ENCODE measurements around the gene PRC1.

Gene PRC1

DNA sequence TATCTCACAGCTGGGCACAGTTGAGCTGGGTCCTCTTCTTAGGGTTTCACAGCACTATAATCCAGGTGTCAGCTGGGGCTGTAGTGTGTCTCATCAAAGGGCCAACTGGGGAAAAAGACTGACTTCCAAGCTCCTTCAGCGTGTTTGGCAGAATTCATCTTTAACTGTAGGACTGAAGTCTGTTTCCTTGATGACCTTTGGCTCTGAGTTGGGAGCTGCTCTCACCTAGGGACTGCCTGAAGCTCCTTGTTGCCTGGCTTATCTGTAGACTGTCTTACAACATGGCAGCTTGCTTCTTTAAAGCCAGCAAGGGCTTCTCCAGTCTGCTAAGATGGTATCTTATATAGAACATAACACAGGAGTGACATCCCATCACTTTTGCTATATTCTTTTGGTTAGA is 33.3 kb upstream of the PRC1 start:
- Histone ChIP-seq H4K20me1 (ENCODE audit: insufficient read depth, low read length) (no peaks in the 10 kb centered on the region), H3F3A (ENCODE audit: insufficient read depth, low read length) (no peaks in the 10 kb centered on the region)
- TF ChIP-seq, protein P1, sequence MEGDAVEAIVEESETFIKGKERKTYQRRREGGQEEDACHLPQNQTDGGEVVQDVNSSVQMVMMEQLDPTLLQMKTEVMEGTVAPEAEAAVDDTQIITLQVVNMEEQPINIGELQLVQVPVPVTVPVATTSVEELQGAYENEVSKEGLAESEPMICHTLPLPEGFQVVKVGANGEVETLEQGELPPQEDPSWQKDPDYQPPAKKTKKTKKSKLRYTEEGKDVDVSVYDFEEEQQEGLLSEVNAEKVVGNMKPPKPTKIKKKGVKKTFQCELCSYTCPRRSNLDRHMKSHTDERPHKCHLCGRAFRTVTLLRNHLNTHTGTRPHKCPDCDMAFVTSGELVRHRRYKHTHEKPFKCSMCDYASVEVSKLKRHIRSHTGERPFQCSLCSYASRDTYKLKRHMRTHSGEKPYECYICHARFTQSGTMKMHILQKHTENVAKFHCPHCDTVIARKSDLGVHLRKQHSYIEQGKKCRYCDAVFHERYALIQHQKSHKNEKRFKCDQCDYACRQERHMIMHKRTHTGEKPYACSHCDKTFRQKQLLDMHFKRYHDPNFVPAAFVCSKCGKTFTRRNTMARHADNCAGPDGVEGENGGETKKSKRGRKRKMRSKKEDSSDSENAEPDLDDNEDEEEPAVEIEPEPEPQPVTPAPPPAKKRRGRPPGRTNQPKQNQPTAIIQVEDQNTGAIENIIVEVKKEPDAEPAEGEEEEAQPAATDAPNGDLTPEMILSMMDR (IDR thresholded peaks at IDR 0.05; ENCODE audit: low read length) = no peak
- no peak for TF ChIP-seq EZH2 (IDR thresholded peaks at IDR 0.05; ENCODE audit: borderline replicate concordance, low read length)

DNA sequence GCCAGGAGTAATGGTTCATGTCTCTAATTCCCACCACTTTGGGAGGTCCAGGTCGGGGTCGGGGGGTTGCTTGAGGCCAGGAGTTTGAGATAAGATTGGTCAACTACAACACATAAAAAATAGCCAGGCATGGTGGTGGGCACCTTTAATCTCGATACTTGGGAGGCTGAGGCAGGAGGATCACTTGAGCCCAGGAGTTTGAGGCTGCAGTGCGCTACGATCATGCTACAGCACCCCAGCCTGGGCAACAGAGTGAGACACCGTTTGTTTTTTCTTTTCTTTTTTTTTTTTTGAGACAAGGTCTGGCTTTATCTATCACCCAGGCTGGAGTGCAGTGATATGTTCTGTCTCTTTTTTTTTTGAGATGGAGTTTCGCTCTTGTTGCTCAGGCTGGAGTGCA is 29.4 kb upstream of the PRC1 start:
- TF ChIP-seq, protein P1 (IDR thresholded peaks at IDR 0.05; ENCODE audit: low read length) = no peak
- no peak for TF ChIP-seq EZH2 (IDR thresholded peaks at IDR 0.05; ENCODE audit: borderline replicate concordance, low read length)

More for the DNA sequence above, 33.3 kb upstream of the PRC1 start:
- Histone ChIP-seq H3K27ac (ENCODE audit: low read depth, low read length, poor library complexity, severe bottlenecking) (no peak overlapping the region), H3K9ac (ENCODE audit: low read length) (no peak overlapping the region), H3K9me3 (ENCODE audit: low read length) (no peaks in the 10 kb centered on the region), H3K4me1 (ENCODE audit: insufficient read depth, low read length, severe bottlenecking) (peaks cover 5% of the 10 kb centered on the region), H3K9me2 (ENCODE audit: low read depth, low read length) (no peaks in the 10 kb centered on the region), H3K79me2 (ENCODE audit: insufficient read depth, low read length) (no peaks in the 10 kb centered on the region), H3K36me3 (ENCODE audit: insufficient read depth, low read length) (no peaks in the 10 kb centered on the region), H3K27me3 (ENCODE audit: insufficient read depth, low read length) (no peaks in the 10 kb centered on the region), H3K4me2 (ENCODE audit: low read length) (no peak overlapping the region), H2AFZ (ENCODE audit: low read length) (no peak overlapping the region), H3K4me3 (ENCODE audit: low read depth, low read length, poor library complexity, severe bottlenecking) (no peak overlapping the region)

DNA sequence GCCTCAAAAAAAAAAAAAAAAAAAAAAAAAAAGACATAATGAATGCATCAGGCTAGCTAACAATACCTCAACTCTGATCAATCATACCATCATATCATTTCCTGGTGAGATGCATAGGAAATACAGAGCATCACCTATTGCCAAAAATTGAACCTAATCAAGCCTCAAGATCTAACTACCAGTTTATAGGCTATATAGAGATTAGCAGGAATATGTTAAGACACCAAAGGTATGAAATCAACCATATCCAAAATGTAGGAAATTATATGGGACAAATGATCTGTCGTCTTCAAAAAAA is 28.4 kb upstream of the PRC1 start:
- H3K9me3 ChIP-seq (ENCODE audit: low read length) = no peaks in the 10 kb centered on the region
- H3K79me2 ChIP-seq (ENCODE audit: insufficient read depth, low read length) = no peaks in the 10 kb centered on the region
- H3K4me2 ChIP-seq (ENCODE audit: low read length) = peak overlapping the region; percentile 99
- no peaks in the 10 kb centered on the region for H3K27me3 ChIP-seq (ENCODE audit: insufficient read depth, low read length)
- peak overlapping the region; percentile 84 for H3K4me3 ChIP-seq (ENCODE audit: low read depth, low read length, poor library complexity, severe bottlenecking)
- peaks cover 23% of the 10 kb centered on the region for H3K4me1 ChIP-seq (ENCODE audit: insufficient read depth, low read length, severe bottlenecking)
- no peaks in the 10 kb centered on the region for H4K20me1 ChIP-seq (ENCODE audit: insufficient read depth, low read length)
- H3F3A ChIP-seq (ENCODE audit: insufficient read depth, low read length) = no peaks in the 10 kb centered on the region
- peak overlapping the region; percentile 17 for H2AFZ ChIP-seq (ENCODE audit: low read length)
- no peak overlapping the region for H3K27ac ChIP-seq (ENCODE audit: low read depth, low read length, poor library complexity, severe bottlenecking)
- TF ChIP-seq, protein P1 (IDR thresholded peaks at IDR 0.05; ENCODE audit: low read length) = no peak
- no peak for TF ChIP-seq EZH2 (IDR thresholded peaks at IDR 0.05; ENCODE audit: borderline replicate concordance, low read length)
- H3K9me2 ChIP-seq (ENCODE audit: low read depth, low read length) = no peaks in the 10 kb centered on the region
- peak overlapping the region; percentile 83 for H3K9ac ChIP-seq (ENCODE audit: low read length)
- H3K36me3 ChIP-seq (ENCODE audit: insufficient read depth, low read length) = no peaks in the 10 kb centered on the region

More for the DNA sequence above, 29.4 kb upstream of the PRC1 start:
- H3K36me3 ChIP-seq (ENCODE audit: insufficient read depth, low read length) = no peaks in the 10 kb centered on the region
- H3K9me3 ChIP-seq (ENCODE audit: low read length) = no peaks in the 10 kb centered on the region
- H3K9ac ChIP-seq (ENCODE audit: low read length) = no peak overlapping the region
- H4K20me1 ChIP-seq (ENCODE audit: insufficient read depth, low read length) = no peaks in the 10 kb centered on the region
- no peaks in the 10 kb centered on the region for H3F3A ChIP-seq (ENCODE audit: insufficient read depth, low read length)
- H3K4me3 ChIP-seq (ENCODE audit: low read depth, low read length, poor library complexity, severe bottlenecking) = no peak overlapping the region
- H2AFZ ChIP-seq (ENCODE audit: low read length) = no peak overlapping the region
- peaks cover 23% of the 10 kb centered on the region for H3K4me1 ChIP-seq (ENCODE audit: insufficient read depth, low read length, severe bottlenecking)
- no peaks in the 10 kb centered on the region for H3K27me3 ChIP-seq (ENCODE audit: insufficient read depth, low read length)
- H3K27ac ChIP-seq (ENCODE audit: low read depth, low read length, poor library complexity, severe bottlenecking) = no peak overlapping the region
- H3K4me2 ChIP-seq (ENCODE audit: low read length) = no peak overlapping the region
- no peaks in the 10 kb centered on the region for H3K9me2 ChIP-seq (ENCODE audit: low read depth, low read length)
- no peaks in the 10 kb centered on the region for H3K79me2 ChIP-seq (ENCODE audit: insufficient read depth, low read length)
